Heart right ventricle (tissue), 16 donors: ENCODE data around the gene NR2F2. TPM values are rescaled to one million over a fixed set of nuclear protein-coding genes. Genes with fewer than 3 reads are reported as not detected.

ENCODE experiments used
- ATAC-seq, 8 donors: fragments of 200-7000 bp; cut with Tn5 transposase; one replicate each; pipeline ENCODE4 v1.9.1; 2020; ENCODE audit warnings: mild to moderate bottlenecking in 8 of 8, moderate library complexity in 8 of 8, moderate number of reproducible peaks in 1 of 8
- DNase-seq, 2 donors: peaks; one replicate each; pipeline ENCODE4 v3.0.0-alpha.2; 2020
- H3K27ac ChIP-seq, 10 donors: fragments of 200-600 bp; sonication (generic) in 2 of 10; one replicate each; pipeline versions ENCODE4 v1.5.0 to v1.8.0; 2020 to 2022; ENCODE audit warnings: mild to moderate bottlenecking in 3 of 10
- H3K27me3 ChIP-seq, 7 donors: fragments of 200-600 bp; one replicate each; pipeline ENCODE4 v1.8.0; 2021 to 2022; ENCODE audit warnings: mild to moderate bottlenecking in 2 of 7
- H3K36me3 ChIP-seq, 9 donors: fragments of 200-600 bp; sonication (generic) in 1 of 9; one replicate each; pipeline versions ENCODE4 v1.5.0 to v1.8.0; 2020 to 2022; ENCODE audit warnings: mild to moderate bottlenecking in 2 of 9
- H3K4me1 ChIP-seq, 9 donors: fragments of 200-600 bp; sonication (generic) in 1 of 9; one replicate each; pipeline versions ENCODE4 v1.5.0 to v1.8.0; 2020 to 2022; ENCODE audit warnings: mild to moderate bottlenecking in 4 of 9
- H3K4me3 ChIP-seq, 10 donors: fragments of 200-600 bp; sonication (generic) in 2 of 10; one replicate each; pipeline versions ENCODE4 v1.5.0 to v1.8.0; 2020 to 2022; ENCODE audit warnings: mild to moderate bottlenecking in 7 of 10, moderate library complexity in 2 of 10
- H3K9me3 ChIP-seq, 11 donors: fragments of 200-600 bp in 10 of 11; sonication (generic) in 2 of 11; one replicate each; pipeline versions ENCODE4 v1.5.0 to v1.8.0; 2013 to 2022; ENCODE audit warnings: mild to moderate bottlenecking in 2 of 11, control low read depth in 1 of 11, moderate library complexity in 1 of 11
- WGBS, 2 donors: extraction: QIAGEN DNeasy Blood & Tissue Kit; methylation state at CpG; one replicate each; pipeline ENCODE4 v1.1.7; 2013; ENCODE audit warnings: inconsistent platforms in 1 of 2; 5-methylcytosine and 5-hydroxymethylcytosine counted together
- intact Hi-C, 10 donors: fragments of 100-400 bp; cut with DNase I; formaldehyde crosslinking; loops; one replicate each; pipeline versions ENCODE4 v1.11.1 to v1.14.2; 2022
- polyA plus RNA-seq, 2 donors: library from polyadenylated mRNA; stranded (reverse); fragments of 200-250 nt; gene quantifications; one replicate each; pipeline ENCODE4 v1.2.3, GENCODE V29; 2013
- total RNA-seq, 10 donors: library from RNA; stranded (reverse); fragmentation: NEBNext Ultra II Directional in 3 of 10; extraction: Animal tissue kit (Norgen Biotek cat#: 25700) in 3 of 10; gene quantifications; one replicate each; pipeline versions ENCODE4 v1.2.1 to v1.2.4, GENCODE V29; 2021 to 2023
- TF ChIP-seq, protein P1 (sequence below), 9 donors: fragments of 200-600 bp; sonication (generic) in 2 of 9; IDR thresholded peaks; one replicate each; pipeline versions ENCODE4 v1.5.0 to v1.8.0; 2021 to 2022; ENCODE audit warnings: antibody characterized with exemption in 9 of 9, mild to moderate bottlenecking in 5 of 9, moderate library complexity in 1 of 9
- donor health status: Arrhythmogenic right ventricular cardiomyopathy.
- donor health status: ischemic (EF 13 %, LVEDD 7.1; RV severe dilation, severe dysfunction).
- donor health status: healthy with polysubstance abuse.
- donor health status: DM: no; HTN: yes; CAD: no.
- donor health status: DM: no; HTN: no; CAD: no.
- donor health status: ischemic (EF 25% LVEDD 6.9; RV normal size, moderate dysfunction).
- donor health status: ischemic (EF 25% LVEDD 5.7; RV mildly dilated, moderate dysfunction).
- donor health status: healthy.
- donor health status: DM: yes; HTN: yes; CAD: no.
- donor health status: Ischemic cardiomyopathy.
- donor health status: ischemic (EF 35%, LVEDD 5.7; RV mildly dilated, moderate dysfunction).
- donor health status: nonischemic (EF 11% LVEDD 7.7; RV severe dilation, severe dysfunction).
- donor health status: DM: yes; HTN: yes; CAD: no.
- donor health status: PGD.
- donor health status: ischemic (EF 29% LVEDD 5.4; RV normal size, mild dysfunction).
- donor health status: nonischemic (EF 23%, LVEDD 6.1; RV moderate dilation, normal function).

The NR2F2 gene
- total and polyA plus RNA-seq, 12 donors, result 8.2 to 31.7 (median 16.1) TPM

GRCh38 chr15:96329403-96329981 is 1.0 kb upstream of the NR2F2 start:
- WGBS, 2 donors, result 22 to 30% methylated on average over 8 of the region's 8 CpGs
- intact Hi-C loops, result loop anchor here in 5 of 10 donors (5.0 to 10.0 kb wide), 8 partner anchors 487 to 1655 kb away; no protein-coding TSS in a partner anchor
- DNase-seq (no peak), ATAC-seq (no peak)
- H3K27me3 ChIP-seq, result peaks cover 0 to 95% (median 47%) of the 10 kb centered on the region in 7 donors
- TF ChIP-seq, protein P1, sequence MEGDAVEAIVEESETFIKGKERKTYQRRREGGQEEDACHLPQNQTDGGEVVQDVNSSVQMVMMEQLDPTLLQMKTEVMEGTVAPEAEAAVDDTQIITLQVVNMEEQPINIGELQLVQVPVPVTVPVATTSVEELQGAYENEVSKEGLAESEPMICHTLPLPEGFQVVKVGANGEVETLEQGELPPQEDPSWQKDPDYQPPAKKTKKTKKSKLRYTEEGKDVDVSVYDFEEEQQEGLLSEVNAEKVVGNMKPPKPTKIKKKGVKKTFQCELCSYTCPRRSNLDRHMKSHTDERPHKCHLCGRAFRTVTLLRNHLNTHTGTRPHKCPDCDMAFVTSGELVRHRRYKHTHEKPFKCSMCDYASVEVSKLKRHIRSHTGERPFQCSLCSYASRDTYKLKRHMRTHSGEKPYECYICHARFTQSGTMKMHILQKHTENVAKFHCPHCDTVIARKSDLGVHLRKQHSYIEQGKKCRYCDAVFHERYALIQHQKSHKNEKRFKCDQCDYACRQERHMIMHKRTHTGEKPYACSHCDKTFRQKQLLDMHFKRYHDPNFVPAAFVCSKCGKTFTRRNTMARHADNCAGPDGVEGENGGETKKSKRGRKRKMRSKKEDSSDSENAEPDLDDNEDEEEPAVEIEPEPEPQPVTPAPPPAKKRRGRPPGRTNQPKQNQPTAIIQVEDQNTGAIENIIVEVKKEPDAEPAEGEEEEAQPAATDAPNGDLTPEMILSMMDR (IDR thresholded peaks at IDR 0.05), result no peak
- peak overlapping the region; percentile 24 to 90 (median 83) for H3K27ac ChIP-seq
- peaks cover 0 to 30% (median 15%) of the 10 kb centered on the region in 9 donors for H3K4me1 ChIP-seq
- peaks cover 0 to 18% (median 3%) of the 10 kb centered on the region in 9 donors for H3K36me3 ChIP-seq
- H3K4me3 ChIP-seq, result peak overlapping the region; percentile 10 to 86 (median 78)
- no peaks in the 10 kb centered on the region for H3K9me3 ChIP-seq

DNA sequence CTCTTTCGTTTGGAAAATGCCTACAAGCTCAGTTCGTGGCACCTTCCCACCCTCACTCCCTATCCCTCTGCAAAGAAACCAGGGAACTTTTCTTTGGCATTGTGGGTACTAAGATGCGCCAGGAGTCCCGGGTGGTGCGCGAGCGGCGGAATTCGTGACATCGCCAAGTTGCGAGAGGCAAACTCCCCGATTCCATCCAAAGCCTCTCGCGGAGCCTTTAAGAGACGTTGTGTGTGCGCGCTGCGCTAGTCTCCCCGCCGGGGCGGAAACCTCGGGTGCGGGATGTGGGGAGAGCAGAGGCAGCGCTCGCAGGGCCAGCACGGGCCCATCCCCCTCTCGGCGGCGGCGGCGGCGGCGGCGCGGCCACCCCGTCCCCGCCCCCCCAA is 443 bp upstream of the NR2F2 start:
- DNase-seq, result no peak

GRCh38 chr15:96331144-96331944 is 844 bp downstream of the NR2F2 start:
- ATAC-seq, result peak in 1 of 8 donors; percentile 3
- peaks cover 0 to 95% (median 29%) of the 10 kb centered on the region in 7 donors for H3K27me3 ChIP-seq
- H3K27ac ChIP-seq, result peak overlapping the region; percentile 77 to 96 (median 90)
- peak overlapping the region; percentile 64 to 87 (median 78) for H3K4me3 ChIP-seq
- TF ChIP-seq, protein P1 (IDR thresholded peaks at IDR 0.05), result no peak
- H3K4me1 ChIP-seq, result peaks cover 0 to 28% (median 15%) of the 10 kb centered on the region in 9 donors
- no peaks in the 10 kb centered on the region for H3K9me3 ChIP-seq
- 1 to 2% methylated on average over 31 to 77 of the region's 77 CpGs for WGBS, 2 donors
- no peak for DNase-seq
- intact Hi-C loops, result loop anchor here in 4 of 10 donors (10.0 kb wide), 5 partner anchors 277 to 1917 kb away; no protein-coding TSS in a partner anchor
- H3K36me3 ChIP-seq, result peaks cover 0 to 37% (median 7%) of the 10 kb centered on the region in 9 donors

More for the DNA sequence above, 443 bp upstream of the NR2F2 start:
- ATAC-seq, result peak in 5 of 8 donors; percentile 3 to 32 (median 18)
- H3K9me3 ChIP-seq, result no peaks in the 10 kb centered on the region
- H3K36me3 ChIP-seq, result peaks cover 0 to 24% (median 7%) of the 10 kb centered on the region in 9 donors
- 0 to 1% methylated on average over 37 of the region's 37 CpGs for WGBS, 2 donors
- peaks cover 0 to 95% (median 41%) of the 10 kb centered on the region in 7 donors for H3K27me3 ChIP-seq
- intact Hi-C loops, result loop anchor here in 4 of 10 donors (10.0 kb wide), 5 partner anchors 275 to 1915 kb away; no protein-coding TSS in a partner anchor
- H3K4me3 ChIP-seq, result peak overlapping the region; percentile 10 to 86 (median 78)
- H3K4me1 ChIP-seq, result peaks cover 0 to 29% (median 15%) of the 10 kb centered on the region in 9 donors
- peak overlapping the region; percentile 24 to 90 (median 83) for H3K27ac ChIP-seq
- TF ChIP-seq, protein P1 (IDR thresholded peaks at IDR 0.05), result no peak
